Progenitor cell of endocrine pancreas (in vitro differentiated cells): ENCODE measurements around the gene MOV10L1. TPM values are rescaled to one million over a fixed set of nuclear protein-coding genes. Genes with fewer than 3 reads are reported as not detected.
A peak's percentile ranks its signal among the peaks of the same experiment; 100 is the strongest.

ENCODE experiments used
- DNase-seq: peaks from one replicate; pipeline ENCODE4 v3.0.0; 2021; ENCODE audit warnings: low spot score; ENCODE audit not compliant: unreplicated experiment
- H3K27ac Mint-ChIP-seq: 2 replicates; pipeline ENCODE4 v1.8.0; 2021; ENCODE audit warnings: mild to moderate bottlenecking, moderate library complexity, mixed read lengths
- H3K27me3 Mint-ChIP-seq: 2 replicates; pipeline ENCODE4 v1.8.0; 2021; ENCODE audit warnings: mixed read lengths
- H3K36me3 Mint-ChIP-seq: 2 replicates; pipeline ENCODE4 v1.8.0; 2022; ENCODE audit warnings: mixed read lengths; ENCODE audit not compliant: insufficient read depth
- H3K4me1 Mint-ChIP-seq: 2 replicates; pipeline ENCODE4 v1.8.0; 2021; ENCODE audit warnings: low read depth, mixed read lengths
- H3K4me3 Mint-ChIP-seq: 2 replicates; pipeline ENCODE4 v1.8.0; 2021; ENCODE audit warnings: low read depth, mild to moderate bottlenecking, moderate library complexity, mixed read lengths
- H3K9me3 Mint-ChIP-seq: 2 replicates; pipeline ENCODE4 v1.8.0; 2021; ENCODE audit warnings: low read depth, mixed read lengths
- total RNA-seq: library from RNA; stranded (reverse); gene quantifications from 2 replicates; pipeline ENCODE4 v1.2.1, GENCODE V29; 2021
- TF ChIP-seq, protein P1 (sequence below): fragments of 200-600 bp; sonication (generic); IDR thresholded peaks from one replicate; pipeline ENCODE4 v1.5.0; 2021; ENCODE audit warnings: antibody characterized with exemption, mild to moderate bottlenecking; ENCODE audit not compliant: unreplicated experiment

MOV10L1 gene
- total RNA-seq, 1 donor from 2014 or later: 0.22 TPM

DNA sequence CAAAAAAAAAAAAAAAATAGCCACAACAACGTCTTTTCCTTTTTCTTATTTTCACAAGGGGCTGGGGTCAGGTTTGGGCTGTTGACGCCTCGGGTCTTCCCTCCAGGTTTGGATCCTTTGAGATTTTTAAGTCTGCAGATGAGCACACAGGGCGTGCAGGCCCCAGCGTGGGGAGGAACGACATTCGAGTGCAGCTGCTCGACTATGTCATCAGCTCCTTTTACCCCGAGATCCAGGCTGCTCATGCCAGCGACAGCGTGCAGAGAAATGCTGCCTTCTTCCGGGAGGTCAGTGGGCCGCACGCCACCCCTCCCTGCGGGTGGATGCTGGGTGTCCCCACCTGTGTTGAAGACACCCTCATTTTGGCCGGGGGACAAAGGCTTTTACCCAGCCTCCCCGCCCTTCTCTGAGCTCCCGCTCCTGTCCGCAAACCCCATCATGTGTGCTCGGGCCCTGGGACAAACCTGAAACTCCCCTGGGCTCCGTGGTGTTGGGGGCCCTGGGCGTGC lies 118.7 kb downstream of the MOV10L1 start:
- H3K27ac Mint-ChIP-seq: no peak overlapping the region
- H3K36me3 Mint-ChIP-seq: peaks cover 28% of the 10 kb centered on the region
- H3K4me1 Mint-ChIP-seq: no peaks in the 10 kb centered on the region
- DNase-seq: no peak
- TF ChIP-seq, protein P1, sequence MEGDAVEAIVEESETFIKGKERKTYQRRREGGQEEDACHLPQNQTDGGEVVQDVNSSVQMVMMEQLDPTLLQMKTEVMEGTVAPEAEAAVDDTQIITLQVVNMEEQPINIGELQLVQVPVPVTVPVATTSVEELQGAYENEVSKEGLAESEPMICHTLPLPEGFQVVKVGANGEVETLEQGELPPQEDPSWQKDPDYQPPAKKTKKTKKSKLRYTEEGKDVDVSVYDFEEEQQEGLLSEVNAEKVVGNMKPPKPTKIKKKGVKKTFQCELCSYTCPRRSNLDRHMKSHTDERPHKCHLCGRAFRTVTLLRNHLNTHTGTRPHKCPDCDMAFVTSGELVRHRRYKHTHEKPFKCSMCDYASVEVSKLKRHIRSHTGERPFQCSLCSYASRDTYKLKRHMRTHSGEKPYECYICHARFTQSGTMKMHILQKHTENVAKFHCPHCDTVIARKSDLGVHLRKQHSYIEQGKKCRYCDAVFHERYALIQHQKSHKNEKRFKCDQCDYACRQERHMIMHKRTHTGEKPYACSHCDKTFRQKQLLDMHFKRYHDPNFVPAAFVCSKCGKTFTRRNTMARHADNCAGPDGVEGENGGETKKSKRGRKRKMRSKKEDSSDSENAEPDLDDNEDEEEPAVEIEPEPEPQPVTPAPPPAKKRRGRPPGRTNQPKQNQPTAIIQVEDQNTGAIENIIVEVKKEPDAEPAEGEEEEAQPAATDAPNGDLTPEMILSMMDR: no peak
- no peak overlapping the region for H3K4me3 Mint-ChIP-seq
- H3K27me3 Mint-ChIP-seq: no peaks in the 10 kb centered on the region
- H3K9me3 Mint-ChIP-seq: no peaks in the 10 kb centered on the region

DNA sequence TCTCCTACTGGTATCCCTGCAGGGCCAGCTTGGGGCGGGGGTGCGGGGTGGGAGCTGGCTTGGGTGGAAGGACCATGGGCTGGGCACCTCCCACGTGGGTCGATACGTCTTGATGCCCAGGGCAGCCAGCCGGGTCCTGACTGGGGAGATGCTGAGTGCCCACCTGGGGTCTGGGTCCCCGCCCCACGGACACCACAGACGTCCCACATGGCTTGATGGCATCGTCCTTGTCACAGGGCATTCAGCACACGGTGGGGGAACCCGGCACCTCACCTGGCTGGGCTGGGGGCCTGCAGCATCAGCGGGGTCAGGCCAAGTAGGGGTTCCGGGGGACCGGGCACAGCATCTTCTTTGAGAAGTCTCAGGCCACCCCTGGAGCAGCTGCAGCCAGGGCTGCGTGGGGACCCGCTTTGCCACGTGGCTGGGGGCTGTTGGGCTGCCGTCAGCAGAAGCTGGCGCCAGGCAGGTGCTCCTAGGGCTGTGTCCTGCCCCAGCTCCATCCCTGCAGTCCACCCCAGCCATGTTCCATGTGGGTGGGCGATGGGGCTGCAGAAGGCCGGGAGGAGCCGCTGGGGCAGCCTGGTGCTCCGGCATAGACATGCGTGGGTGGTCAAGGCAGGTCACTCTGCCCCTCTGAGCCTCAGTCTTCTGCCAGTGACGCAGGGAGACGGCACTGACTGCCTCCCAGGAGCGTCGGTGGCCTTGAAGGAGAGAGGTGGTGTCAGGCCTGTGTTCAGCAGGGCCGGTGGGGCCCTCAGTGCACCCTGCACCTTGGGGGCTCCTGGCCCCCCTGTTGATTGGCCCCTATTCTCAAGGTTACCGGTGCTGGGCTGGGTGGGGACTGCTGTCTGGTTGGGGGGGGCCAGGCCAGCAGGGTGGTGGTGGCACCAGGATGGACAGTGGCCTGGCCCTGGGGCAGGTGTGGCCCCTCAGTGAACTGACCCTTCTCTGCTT lies 119.4 kb downstream of the MOV10L1 start:
- no peaks in the 10 kb centered on the region for H3K4me1 Mint-ChIP-seq
- no peak overlapping the region for H3K27ac Mint-ChIP-seq
- TF ChIP-seq, protein P1: no peak
- DNase-seq: no peak
- no peak overlapping the region for H3K4me3 Mint-ChIP-seq
- peaks cover 28% of the 10 kb centered on the region for H3K36me3 Mint-ChIP-seq
- no peaks in the 10 kb centered on the region for H3K9me3 Mint-ChIP-seq
- no peaks in the 10 kb centered on the region for H3K27me3 Mint-ChIP-seq

DNA sequence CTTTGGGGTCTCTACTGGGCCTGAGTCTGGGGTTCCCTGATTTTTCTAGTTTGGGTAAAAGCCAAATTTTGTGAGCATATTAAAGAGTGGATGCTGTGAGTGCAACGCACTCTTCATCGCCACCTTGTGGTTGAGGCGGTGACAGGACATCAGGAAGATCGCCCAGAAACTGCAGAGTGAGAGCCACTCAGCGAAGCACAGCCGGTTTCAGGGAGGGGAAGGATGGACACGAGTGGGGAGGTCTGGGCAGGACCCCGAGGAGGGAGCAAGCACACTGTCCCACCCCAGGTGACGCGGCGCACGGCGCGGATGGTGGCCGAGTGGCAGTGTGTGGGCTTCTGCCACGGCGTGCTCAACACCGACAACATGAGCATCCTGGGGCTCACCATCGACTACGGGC lies 120.1 kb downstream of the MOV10L1 start:
- Mint-ChIP-seq H3K27me3 (no peaks in the 10 kb centered on the region), H3K4me1 (no peaks in the 10 kb centered on the region), H3K9me3 (no peaks in the 10 kb centered on the region), H3K4me3 (no peak overlapping the region), H3K36me3 (peaks cover 29% of the 10 kb centered on the region), H3K27ac (peak overlapping the region; percentile 67)
- no peak for DNase-seq
- TF ChIP-seq, protein P1: peak; percentile 82

DNA sequence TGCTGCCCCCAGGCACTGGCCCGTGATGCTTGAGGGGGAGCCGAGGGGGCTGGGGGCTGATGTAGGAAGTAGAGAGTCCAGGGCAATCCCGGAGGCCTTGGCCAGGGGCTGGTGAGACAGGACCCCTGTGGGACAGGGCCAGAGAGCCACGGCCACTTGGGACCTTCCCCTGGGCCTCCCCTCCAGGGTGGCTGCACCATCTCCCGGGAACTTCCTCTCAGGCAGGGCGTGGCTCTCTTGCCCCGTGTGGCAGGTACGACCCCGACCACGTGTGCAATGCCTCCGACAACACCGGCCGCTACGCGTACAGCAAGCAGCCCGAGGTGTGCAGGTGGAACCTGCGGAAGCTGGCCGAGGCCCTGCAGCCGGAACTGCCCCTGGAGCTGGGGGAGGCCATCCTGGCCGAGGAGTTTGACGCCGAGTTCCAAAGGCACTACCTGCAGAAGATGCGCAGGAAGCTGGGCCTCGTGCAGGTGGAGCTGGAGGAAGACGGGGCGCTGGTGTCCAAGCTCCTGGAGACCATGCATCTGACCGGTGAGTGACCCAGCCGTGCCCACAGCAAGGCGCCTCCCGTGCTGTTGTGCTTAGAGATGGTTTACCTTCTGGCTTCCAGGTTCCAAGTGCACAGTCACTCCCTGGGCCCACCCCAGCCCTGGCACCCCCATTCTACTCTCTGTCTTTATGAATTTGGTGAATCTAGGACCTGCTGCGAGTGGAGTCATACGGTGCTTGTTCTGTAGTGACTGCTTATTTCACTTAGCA lies 120.8 kb downstream of the MOV10L1 start:
- no peak overlapping the region for H3K27ac Mint-ChIP-seq
- peaks cover 26% of the 10 kb centered on the region for H3K36me3 Mint-ChIP-seq

More for the DNA sequence above, 120.8 kb downstream of the MOV10L1 start:
- H3K4me3 Mint-ChIP-seq: no peak overlapping the region
- TF ChIP-seq, protein P1: no peak
- no peak for DNase-seq
- H3K27me3 Mint-ChIP-seq: no peaks in the 10 kb centered on the region
- H3K4me1 Mint-ChIP-seq: no peaks in the 10 kb centered on the region
- no peaks in the 10 kb centered on the region for H3K9me3 Mint-ChIP-seq
